Fibroblast of villous mesenchyme (primary cell): ENCODE results near the gene BARHL2. TPM values are rescaled to one million over a fixed set of nuclear protein-coding genes. Genes with fewer than 3 reads are reported as not detected.

Experiments used
- DNase-seq: peaks from one replicate; pipeline ENCODE4 v3.0.0-alpha.2; 2010; ENCODE audit warnings: low read depth
- H3K4me3 ChIP-seq: 2 replicates; pipeline ENCODE4 v1.5.1; 2011; ENCODE audit warnings: low read depth, mild to moderate bottlenecking, low read length
- total RNA-seq: library from RNA; depleted of rRNA; stranded (reverse); fragments of >200 nt; gene quantifications from 2 replicates; pipeline ENCODE4 v1.2.3, GENCODE V29; 2012
- TF ChIP-seq, protein P1 (sequence below): IDR thresholded peaks from 2 replicates; pipeline ENCODE4 v1.5.1; 2012; ENCODE audit warnings: low read depth, mild to moderate bottlenecking, low read length; ENCODE audit not compliant: insufficient read depth

Gene BARHL2
- total RNA-seq, 1 donor = not detected

DNA sequence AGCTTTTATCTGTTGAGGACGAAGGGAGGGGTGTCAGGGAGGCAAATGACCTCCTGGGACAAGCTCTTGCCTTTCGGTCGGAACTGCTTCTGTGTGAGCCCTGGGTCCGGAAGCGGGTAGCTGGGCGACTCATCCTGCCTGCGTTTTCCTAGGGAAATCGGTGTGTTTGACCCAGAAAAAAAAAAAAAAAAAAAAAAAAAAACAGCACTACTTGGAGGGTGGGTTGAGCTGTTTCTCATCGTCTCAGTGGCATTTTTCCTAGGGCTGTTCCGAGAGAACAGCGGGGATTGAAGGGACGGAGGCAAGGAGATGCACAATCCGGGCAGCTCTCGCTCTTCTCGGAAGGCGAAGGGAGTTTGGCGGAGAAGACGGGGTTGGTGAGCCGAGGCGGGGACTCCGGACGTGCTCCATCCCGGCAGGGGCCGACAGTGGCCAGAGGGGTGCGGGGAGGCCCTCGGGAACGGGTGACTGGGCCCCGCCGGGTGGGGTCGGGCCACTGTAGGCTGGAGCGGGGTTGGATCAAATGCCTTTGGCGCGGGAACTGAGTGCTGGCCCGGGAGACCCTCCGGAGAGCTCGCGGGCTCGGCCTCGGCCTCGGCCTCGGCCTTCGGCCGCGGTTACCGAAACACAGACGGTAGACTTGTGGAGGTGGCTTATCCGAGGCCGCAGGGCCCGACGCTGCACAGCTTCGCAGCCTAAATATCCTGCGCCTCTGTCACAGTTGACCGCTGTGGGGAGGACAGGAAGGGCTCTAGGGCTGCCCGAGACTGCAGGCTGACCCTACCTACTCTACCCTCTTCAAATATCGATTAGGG lies 2.4 kb upstream of the BARHL2 start:
- DNase-seq = no peak
- no peak overlapping the region for H3K4me3 ChIP-seq
- TF ChIP-seq, protein P1, sequence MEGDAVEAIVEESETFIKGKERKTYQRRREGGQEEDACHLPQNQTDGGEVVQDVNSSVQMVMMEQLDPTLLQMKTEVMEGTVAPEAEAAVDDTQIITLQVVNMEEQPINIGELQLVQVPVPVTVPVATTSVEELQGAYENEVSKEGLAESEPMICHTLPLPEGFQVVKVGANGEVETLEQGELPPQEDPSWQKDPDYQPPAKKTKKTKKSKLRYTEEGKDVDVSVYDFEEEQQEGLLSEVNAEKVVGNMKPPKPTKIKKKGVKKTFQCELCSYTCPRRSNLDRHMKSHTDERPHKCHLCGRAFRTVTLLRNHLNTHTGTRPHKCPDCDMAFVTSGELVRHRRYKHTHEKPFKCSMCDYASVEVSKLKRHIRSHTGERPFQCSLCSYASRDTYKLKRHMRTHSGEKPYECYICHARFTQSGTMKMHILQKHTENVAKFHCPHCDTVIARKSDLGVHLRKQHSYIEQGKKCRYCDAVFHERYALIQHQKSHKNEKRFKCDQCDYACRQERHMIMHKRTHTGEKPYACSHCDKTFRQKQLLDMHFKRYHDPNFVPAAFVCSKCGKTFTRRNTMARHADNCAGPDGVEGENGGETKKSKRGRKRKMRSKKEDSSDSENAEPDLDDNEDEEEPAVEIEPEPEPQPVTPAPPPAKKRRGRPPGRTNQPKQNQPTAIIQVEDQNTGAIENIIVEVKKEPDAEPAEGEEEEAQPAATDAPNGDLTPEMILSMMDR = no peak

DNA sequence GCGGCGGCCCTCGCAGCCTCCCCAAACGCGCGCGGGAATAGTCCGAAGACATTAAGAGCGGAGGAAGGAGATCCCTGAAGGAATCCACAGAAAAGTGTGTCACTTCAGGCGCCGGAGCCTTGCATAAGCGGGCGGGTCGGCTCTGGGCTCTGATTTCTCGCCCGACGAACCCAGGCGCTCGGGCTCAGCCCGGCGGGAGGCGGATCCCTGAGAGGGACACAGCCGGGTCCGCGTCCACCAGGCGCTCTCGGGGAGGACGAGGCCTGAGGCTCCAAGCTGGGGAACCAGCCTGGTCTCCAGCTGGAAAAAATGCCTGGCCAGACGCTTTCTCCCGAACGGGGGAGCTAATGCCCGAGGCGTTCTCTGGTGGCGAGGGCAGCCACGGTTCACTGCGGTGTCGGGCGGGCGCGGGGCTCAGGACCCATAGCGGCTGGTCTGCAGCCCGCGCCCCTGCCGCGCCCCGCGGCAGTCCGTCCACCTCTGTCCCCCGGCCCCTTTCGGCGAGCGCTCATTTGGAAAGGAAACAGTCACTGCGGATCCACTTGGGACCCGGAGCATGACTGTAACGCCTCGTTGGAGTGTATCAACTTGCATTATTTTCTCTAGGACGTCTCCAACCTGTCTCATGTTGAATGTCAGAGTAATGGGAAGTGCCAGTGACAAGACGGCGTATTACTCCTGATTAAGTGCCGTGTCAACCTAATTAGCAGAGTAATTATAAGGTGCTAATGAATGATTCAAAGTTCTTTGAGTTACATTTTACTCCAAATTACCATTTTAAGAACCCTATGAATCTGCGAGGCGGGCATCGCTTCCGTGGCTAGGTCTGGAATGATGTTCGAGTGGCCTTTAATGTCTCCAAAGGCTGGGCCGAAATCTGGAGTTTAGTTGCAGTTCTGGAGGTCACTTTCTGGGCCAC lies 1.6 kb upstream of the BARHL2 start:
- H3K4me3 ChIP-seq = peak overlapping the region; percentile 49
- TF ChIP-seq, protein P1 = no peak

DNA sequence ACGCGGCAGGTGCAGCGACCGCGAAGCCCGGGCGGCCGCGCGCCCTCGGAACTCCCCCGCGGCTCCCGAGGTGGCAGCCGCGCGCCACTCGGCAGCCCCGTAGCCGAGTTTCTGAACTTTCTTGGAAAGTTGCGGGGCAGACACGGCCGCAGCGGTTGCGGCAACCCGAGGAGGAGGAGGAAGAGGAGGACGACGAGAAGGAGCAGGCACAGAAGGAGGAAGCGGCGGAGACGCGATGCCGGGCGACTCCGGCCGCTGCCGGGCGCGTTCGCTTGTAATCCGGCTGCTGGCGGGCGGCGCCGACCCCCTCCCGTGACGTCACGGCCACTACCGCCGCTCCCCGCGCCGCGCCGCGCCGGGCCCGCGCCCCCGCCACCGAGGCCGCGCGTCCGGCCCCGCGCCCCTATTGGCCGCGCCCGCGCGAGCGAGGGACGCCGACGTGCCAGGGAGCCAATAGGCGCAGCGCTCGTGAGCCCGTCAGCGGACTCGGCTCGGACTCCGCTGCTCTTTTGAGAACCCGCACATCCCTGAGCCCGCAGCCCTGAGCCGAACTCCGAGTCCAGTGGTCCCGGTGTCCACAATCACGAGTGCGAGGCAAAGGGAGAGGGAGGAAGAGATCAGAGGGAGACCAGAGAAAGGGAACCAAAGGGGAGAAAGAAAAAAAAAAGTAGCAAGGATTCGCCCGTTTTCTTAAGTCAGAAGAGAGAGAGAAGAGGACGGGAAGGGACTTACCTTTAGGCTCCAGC lies 736 bp upstream of the BARHL2 start:
- DNase-seq = no peak
- peak overlapping the region; percentile 49 for H3K4me3 ChIP-seq
- TF ChIP-seq, protein P1 = no peak

More for the DNA sequence above, 1.6 kb upstream of the BARHL2 start:
- no peak for DNase-seq

DNA sequence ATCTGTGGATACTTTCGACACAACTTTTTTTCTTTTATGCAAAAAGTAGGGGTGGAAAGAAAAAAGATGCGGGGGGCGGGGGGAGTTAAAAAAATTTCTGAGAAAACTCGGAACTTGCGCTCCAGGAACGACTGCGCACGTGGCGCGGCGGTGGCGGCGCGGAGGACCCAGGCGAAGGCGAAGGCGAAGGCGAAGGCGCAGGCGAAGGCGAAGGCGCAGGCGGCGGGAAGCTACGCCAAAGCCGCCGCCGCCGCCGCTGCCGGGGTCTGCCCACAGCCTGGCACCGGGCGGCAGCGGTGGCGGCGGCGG lies 208 bp upstream of the BARHL2 start:
- TF ChIP-seq, protein P1 = no peak
- DNase-seq = no peak
- no peak overlapping the region for H3K4me3 ChIP-seq

DNA sequence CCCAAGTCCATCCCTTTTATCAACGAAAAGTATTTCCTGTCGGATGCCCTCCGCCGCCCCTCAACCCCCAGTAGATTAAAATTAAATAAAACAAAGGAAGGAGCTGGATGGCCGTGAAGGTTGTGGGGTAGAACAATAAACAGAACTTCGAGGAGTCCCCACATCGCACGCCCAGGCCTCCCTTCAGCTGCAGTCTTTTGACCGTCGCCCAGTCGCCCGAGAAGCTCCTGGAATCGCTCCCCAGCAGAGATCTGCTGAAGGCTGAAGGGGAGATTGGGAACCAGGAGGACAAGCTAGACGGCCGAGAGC lies 905 bp downstream of the BARHL2 start:
- no peak overlapping the region for H3K4me3 ChIP-seq
- TF ChIP-seq, protein P1 = no peak
- DNase-seq = no peak

DNA sequence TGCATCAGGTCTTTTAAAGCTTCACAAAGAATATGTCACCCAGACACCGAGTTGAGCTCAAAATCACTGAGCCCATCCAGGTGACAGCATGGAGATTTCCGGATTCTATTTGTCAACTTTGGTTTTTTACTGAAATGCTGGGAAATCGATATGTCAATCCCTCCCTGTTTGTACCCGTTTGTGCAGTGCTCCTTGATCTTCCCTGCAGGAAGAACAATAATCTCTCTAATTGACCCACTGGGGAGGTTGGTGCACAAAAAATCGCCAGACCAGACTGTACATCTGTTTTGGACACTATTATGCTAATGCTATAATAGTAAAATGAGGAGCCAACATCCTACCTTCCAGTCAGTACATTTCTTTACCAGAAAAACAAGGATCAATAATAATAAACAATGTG lies 1.8 kb downstream of the BARHL2 start:
- TF ChIP-seq, protein P1 = no peak
- no peak for DNase-seq
- no peak overlapping the region for H3K4me3 ChIP-seq
